ENCODE measurements around the gene BRD8. TPM values are rescaled to one million over a fixed set of nuclear protein-coding genes. Genes with fewer than 3 reads are reported as not detected.

BRD8 gene
- total and polyA plus RNA-seq, 10 of the 15 experiments (the other 5 are each of a cell fraction or from before 2014, with no cell fraction given): 28.1 to 78.5 (median 44.5) TPM

GRCh38 chr5:138169124-138169523 lies 9.3 kb downstream of the BRD8 start:
- no peak for TF ChIP-seq MXI1 (IDR thresholded peaks at IDR 0.05; ENCODE audit: low read depth, low read length)
- TF ChIP-seq MTA2 (IDR thresholded peaks at IDR 0.05; ENCODE audit: low read depth): no peak
- no peak for TF ChIP-seq BCL11A (IDR thresholded peaks at IDR 0.05; ENCODE audit: low read depth, low read length)
- TF ChIP-seq RAD51 (IDR thresholded peaks at IDR 0.05): no peak
- TF ChIP-seq FOXM1 (IDR thresholded peaks at IDR 0.05; ENCODE audit: low read depth, low read length): no peak
- TF ChIP-seq NFXL1 (IDR thresholded peaks at IDR 0.05; ENCODE audit: borderline replicate concordance): no peak
- no peak for TF ChIP-seq RUNX3 (IDR thresholded peaks at IDR 0.05; ENCODE audit: low read length)
- TF ChIP-seq IRF4 (IDR thresholded peaks at IDR 0.05; ENCODE audit: low read depth, low read length): no peak
- no peak for TF ChIP-seq MEF2A (IDR thresholded peaks at IDR 0.05; ENCODE audit: insufficient read depth, low read depth, low read length)
- no peak for TF ChIP-seq IKZF2 (IDR thresholded peaks at IDR 0.05)

GRCh38 chr5:138163721-138164120 lies 14.7 kb downstream of the BRD8 start:
- intact Hi-C loops (cut with micrococcal nuclease; ENCODE audit: unreplicated experiment): no loop called here
- H3K36me3 ChIP-seq (ENCODE audit: control insufficient read depth in 2 of 2, insufficient read depth in 2 of 2, low read length in 1 of 2): peaks cover 24 to 52% of the 10 kb centered on the region in 2 experiments
- POLR2A ChIA-PET: no interaction called here
- ATAC-seq (no peak), FAIRE-seq (no peak), DNase-seq (ENCODE audit: low read depth, low spot score) (no peak)
- no TSS peak for BruUV-seq (replicated peaks)
- RAD21 ChIA-PET (ENCODE audit: unreplicated experiment): no interaction called here
- H3K4me2 ChIP-seq (ENCODE audit: control insufficient read depth, insufficient read depth): no peak overlapping the region
- no peak overlapping the region for H3K9ac ChIP-seq (ENCODE audit: control insufficient read depth, insufficient read depth, low read length)
- no peaks in the 10 kb centered on the region for H4K20me1 ChIP-seq (ENCODE audit: control insufficient read depth, insufficient read depth)
- no peaks in the 10 kb centered on the region for H3K27me3 ChIP-seq (replicated peaks in 1 of 2; ENCODE audit: control insufficient read depth in 2 of 2, insufficient read depth in 2 of 2, low read length in 1 of 2)
- no peak overlapping the region for H3K4me3 ChIP-seq
- no peaks in the 10 kb centered on the region for H3K4me1 ChIP-seq (ENCODE audit: control insufficient read depth, insufficient read depth, low read length)
- CTCF ChIA-PET: interaction anchor here (0.9 kb wide), 1 partner anchor 30 kb away, joined by 4 read pairs; no protein-coding TSS in a partner anchor
- no peaks in the 10 kb centered on the region for H3K9me3 ChIP-seq (replicated peaks; ENCODE audit: control insufficient read depth, insufficient read depth, low read length)
- H2AFZ ChIP-seq (ENCODE audit: control insufficient read depth, low read depth, low read length): no peak overlapping the region
- SMC1A ChIA-PET (ENCODE audit: uncharacterized antibody, unreplicated experiment): interaction anchor here (1.1 kb wide), 1 partner anchor 10 kb away, joined by 3 read pairs; no protein-coding TSS in a partner anchor
- no peaks in the 10 kb centered on the region for H3K79me2 ChIP-seq (ENCODE audit: control insufficient read depth, insufficient read depth, low read length)
- in situ Hi-C loops (cut with MboI): no loop called here
- no peak overlapping the region for H3K27ac ChIP-seq (ENCODE audit: control insufficient read depth, insufficient read depth)
- TF ChIP-seq NFXL1 (IDR thresholded peaks at IDR 0.05; ENCODE audit: borderline replicate concordance): no peak
- no peak for TF ChIP-seq POLR2AphosphoS2 (IDR thresholded peaks at IDR 0.05; ENCODE audit: low read depth, low read length)
- TF ChIP-seq BRCA1 (IDR thresholded peaks at IDR 0.05; ENCODE audit: low read depth, low read length): no peak
- TF ChIP-seq RAD51 (IDR thresholded peaks at IDR 0.05): no peak
- no peak for TF ChIP-seq ESRRA (IDR thresholded peaks at IDR 0.05; ENCODE audit: low read length)
- no peak for TF ChIP-seq EZH2 (IDR thresholded peaks at IDR 0.05; ENCODE audit: borderline replicate concordance, control insufficient read depth, low read depth, low read length)
- no peak for TF ChIP-seq NR2C2 (IDR thresholded peaks at IDR 0.05; ENCODE audit: borderline replicate concordance, control insufficient read depth, insufficient read length, low read depth)
- no peak for TF ChIP-seq FOXM1 (IDR thresholded peaks at IDR 0.05; ENCODE audit: low read depth, low read length)
- TF ChIP-seq MEF2A (IDR thresholded peaks at IDR 0.05; ENCODE audit: insufficient read depth, low read depth, low read length): no peak
- TF ChIP-seq, protein P1, sequence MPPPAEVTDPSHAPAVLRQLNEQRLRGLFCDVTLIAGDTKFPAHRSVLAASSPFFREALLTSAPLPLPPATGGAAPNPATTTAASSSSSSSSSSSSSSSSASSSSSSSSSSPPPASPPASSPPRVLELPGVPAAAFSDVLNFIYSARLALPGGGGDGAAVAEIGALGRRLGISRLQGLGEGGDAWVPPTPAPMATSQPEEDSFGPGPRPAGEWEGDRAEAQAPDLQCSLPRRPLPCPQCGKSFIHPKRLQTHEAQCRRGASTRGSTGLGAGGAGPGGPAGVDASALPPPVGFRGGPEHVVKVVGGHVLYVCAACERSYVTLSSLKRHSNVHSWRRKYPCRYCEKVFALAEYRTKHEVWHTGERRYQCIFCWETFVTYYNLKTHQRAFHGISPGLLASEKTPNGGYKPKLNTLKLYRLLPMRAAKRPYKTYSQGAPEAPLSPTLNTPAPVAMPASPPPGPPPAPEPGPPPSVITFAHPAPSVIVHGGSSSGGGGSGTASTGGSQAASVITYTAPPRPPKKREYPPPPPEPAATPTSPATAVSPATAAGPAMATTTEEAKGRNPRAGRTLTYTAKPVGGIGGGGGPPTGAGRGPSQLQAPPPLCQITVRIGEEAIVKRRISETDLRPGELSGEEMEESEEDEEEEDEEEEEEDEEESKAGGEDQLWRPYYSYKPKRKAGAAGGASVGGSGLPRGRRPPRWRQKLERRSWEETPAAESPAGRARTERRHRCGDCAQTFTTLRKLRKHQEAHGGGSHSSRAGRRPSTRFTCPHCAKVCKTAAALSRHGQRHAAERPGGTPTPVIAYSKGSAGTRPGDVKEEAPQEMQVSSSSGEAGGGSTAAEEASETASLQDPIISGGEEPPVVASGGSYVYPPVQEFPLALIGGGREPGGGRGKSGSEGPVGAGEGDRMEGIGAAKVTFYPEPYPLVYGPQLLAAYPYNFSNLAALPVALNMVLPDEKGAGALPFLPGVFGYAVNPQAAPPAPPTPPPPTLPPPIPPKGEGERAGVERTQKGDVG (CRISPR knock-in tag; IDR thresholded peaks at IDR 0.05): no peak
- no peak for TF ChIP-seq SPI1 (IDR thresholded peaks at IDR 0.05; ENCODE audit: borderline replicate concordance, insufficient read depth, low read depth, low read length)

More at GRCh38 chr5:138169124-138169523, 9.3 kb downstream of the BRD8 start:
- Histone ChIP-seq H3K9ac (ENCODE audit: control insufficient read depth, insufficient read depth, low read length) (no peak overlapping the region), H3K9me3 (replicated peaks; ENCODE audit: control insufficient read depth, insufficient read depth, low read length) (no peaks in the 10 kb centered on the region), H4K20me1 (ENCODE audit: control insufficient read depth, insufficient read depth) (no peaks in the 10 kb centered on the region), H3K27me3 (replicated peaks in 1 of 2; ENCODE audit: control insufficient read depth in 2 of 2, insufficient read depth in 2 of 2, low read length in 1 of 2) (no peaks in the 10 kb centered on the region), H3K4me1 (ENCODE audit: control insufficient read depth, insufficient read depth, low read length) (no peaks in the 10 kb centered on the region), H3K27ac (ENCODE audit: control insufficient read depth, insufficient read depth) (no peak overlapping the region), H3K79me2 (ENCODE audit: control insufficient read depth, insufficient read depth, low read length) (no peaks in the 10 kb centered on the region), H3K36me3 (ENCODE audit: control insufficient read depth in 2 of 2, insufficient read depth in 2 of 2, low read length in 1 of 2) (peaks cover 13 to 41% of the 10 kb centered on the region in 2 experiments), H2AFZ (ENCODE audit: control insufficient read depth, low read depth, low read length) (no peak overlapping the region), H3K4me3 (no peak overlapping the region), H3K4me2 (ENCODE audit: control insufficient read depth, insufficient read depth) (no peak overlapping the region)
- WGBS (ENCODE audit: insufficient coverage, insufficient replicate concordance, low lambda C conversion rate, missing lambda C conversion rate): 85% methylated on average over 5 of the region's 5 CpGs
- RAD21 ChIA-PET (ENCODE audit: unreplicated experiment): no interaction called here
- no TSS peak for BruUV-seq (replicated peaks)
- ATAC-seq (no peak), DNase-seq (ENCODE audit: low read depth, low spot score) (no peak), FAIRE-seq (no peak)
- SMC1A ChIA-PET (ENCODE audit: uncharacterized antibody, unreplicated experiment): no interaction called here
- CTCF ChIA-PET: no interaction called here
- in situ Hi-C loops (cut with MboI) (no loop called here), intact Hi-C loops (cut with micrococcal nuclease; ENCODE audit: unreplicated experiment) (no loop called here)
- POLR2A ChIA-PET: no interaction called here
